Caco-2 (cell line): ENCODE data around the gene EVL. TPM values are rescaled to one million over a fixed set of nuclear protein-coding genes. Genes with fewer than 3 reads are reported as not detected.

Source experiments
- BruUV-seq: library from RNA; stranded (reverse); fragments of 400-500 nt; replicated peaks from 2 replicates; lab custom pipeline; 2021; lab: Mats Ljungman, UMichigan
- CTCF ChIA-PET: fragments of 300-600 bp; sonication (Branson Sonifier 250); formaldehyde crosslinking; loops from one replicate; lab custom pipeline; 2022; ENCODE audit warnings: antibody characterized with exemption; lab: Charles Lee
- POLR2A ChIA-PET: fragments of 300-600 bp; sonication (Branson Sonifier 250); formaldehyde crosslinking; loops from one replicate; lab custom pipeline; 2022; ENCODE audit warnings: antibody characterized with exemption; lab: Charles Lee
- DNase-seq, 2 experiments: peaks; one replicate each; pipeline versions ENCODE4 v3.0.0 to v3.0.0-alpha.2; 2020 to 2022
- H3K27me3 ChIP-seq: replicated peaks from 2 replicates; pipeline ENCODE4 v1.6.0; 2011; ENCODE audit warnings: low read length; ENCODE audit not compliant: control insufficient read depth, insufficient read depth
- H3K36me3 ChIP-seq: 2 replicates; pipeline ENCODE4 v1.5.1; 2011; ENCODE audit warnings: low read length; ENCODE audit not compliant: control insufficient read depth, insufficient read depth
- H3K4me1 ChIP-seq: fragments of 250-450 bp; sonication (Bioruptor Pico); 2 replicates; pipeline ENCODE4 v1.5.1; 2020; ENCODE audit warnings: mild to moderate bottlenecking
- H3K4me3 ChIP-seq: 2 replicates; pipeline ENCODE4 v1.5.1; 2011; ENCODE audit warnings: low read depth, mild to moderate bottlenecking, control low read depth, low read length
- H3K9me3 ChIP-seq: fragments of 250-450 bp; sonication (Bioruptor Pico); 2 replicates; pipeline ENCODE4 v1.5.1; 2020; ENCODE audit warnings: mild to moderate bottlenecking, moderate library complexity
- H3K27ac Mint-ChIP-seq: one replicate; pipeline ENCODE4 v1.8.0; 2022; ENCODE audit warnings: mixed read lengths; ENCODE audit not compliant: unreplicated experiment
- H3K27me3 Mint-ChIP-seq: one replicate; pipeline ENCODE4 v1.8.0; 2022; ENCODE audit warnings: mixed read lengths; ENCODE audit not compliant: insufficient read depth, unreplicated experiment
- H3K36me3 Mint-ChIP-seq: one replicate; pipeline ENCODE4 v1.8.0; 2022; ENCODE audit warnings: mild to moderate bottlenecking, mixed read lengths; ENCODE audit not compliant: insufficient read depth, unreplicated experiment
- H3K4me1 Mint-ChIP-seq: one replicate; pipeline ENCODE4 v1.8.0; 2022; ENCODE audit warnings: low read depth, mixed read lengths; ENCODE audit not compliant: unreplicated experiment
- H3K4me3 Mint-ChIP-seq: one replicate; pipeline ENCODE4 v1.8.0; 2022; ENCODE audit warnings: mild to moderate bottlenecking, moderate library complexity, mixed read lengths; ENCODE audit not compliant: unreplicated experiment
- H3K9me3 Mint-ChIP-seq: one replicate; pipeline ENCODE4 v1.8.0; 2022; ENCODE audit warnings: mixed read lengths; ENCODE audit not compliant: unreplicated experiment
- intact Hi-C: fragments of 100-400 bp; cut with micrococcal nuclease; formaldehyde crosslinking; loops from one replicate; pipeline ENCODE4 v1.10.0; 2022; ENCODE audit not compliant: unreplicated experiment
- total RNA-seq: library from RNA; stranded (reverse); gene quantifications from 2 replicates; pipeline ENCODE4 v1.2.3, GENCODE V29; 2022
- TF ChIP-seq, protein P1 (sequence below), 2 experiments: fragments of 200-600 bp in 1 of 2; IDR thresholded peaks; 1 replicate in 1 of 2; 2 replicates in 1 of 2; pipeline versions ENCODE4 v1.5.1 to v1.8.0; 2011 to 2022; ENCODE audit warnings: antibody characterized with exemption in 1 of 2, control low read depth in 1 of 2, inconsistent platforms in 1 of 2, low read depth in 1 of 2, low read length in 1 of 2, mild to moderate bottlenecking in 1 of 2, moderate library complexity in 1 of 2; ENCODE audit not compliant: insufficient read depth in 1 of 2, severe bottlenecking in 1 of 2, unreplicated experiment in 1 of 2

EVL gene
- total RNA-seq, 1 experiment from 2014 or later, result 14.2 TPM

DNA sequence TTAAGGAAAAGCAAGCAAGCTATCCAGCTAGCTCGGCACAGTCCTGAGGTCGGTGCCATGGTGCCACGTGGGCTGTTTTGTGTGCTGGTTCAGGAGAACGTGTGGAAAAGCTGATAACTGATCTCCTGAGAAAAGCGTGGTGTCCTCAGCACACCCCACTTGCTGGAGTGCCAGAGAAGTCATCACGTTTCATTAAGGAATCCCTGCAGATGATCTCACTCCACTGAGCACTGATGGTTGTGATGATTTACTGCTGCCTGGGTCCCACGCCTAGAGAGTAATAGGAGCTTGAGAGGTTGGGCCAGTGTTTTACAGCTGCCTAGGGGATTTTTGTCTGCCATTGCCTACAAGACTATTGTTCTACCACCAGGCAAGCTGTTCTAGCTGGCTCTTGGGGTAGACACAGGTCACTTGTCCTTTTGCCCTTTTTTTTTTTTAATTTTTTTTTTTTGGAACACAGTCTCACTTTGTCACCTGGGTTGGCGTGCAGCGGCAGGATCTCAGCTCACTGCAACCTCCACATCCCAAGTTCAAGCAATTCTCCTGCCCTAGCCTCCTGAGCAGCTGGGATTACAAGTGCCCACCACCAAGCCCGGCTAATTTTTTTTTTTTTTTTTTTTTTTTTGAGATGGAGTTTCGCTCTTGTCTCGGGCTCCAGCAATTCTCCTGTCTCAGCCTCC is 42.3 kb upstream of the EVL start:
- intact Hi-C loops, result no loop called here
- DNase-seq, result no peak
- peaks cover 34% of the 10 kb centered on the region for H3K4me1 Mint-ChIP-seq
- peaks cover 28% of the 10 kb centered on the region for H3K4me1 ChIP-seq
- TF ChIP-seq, protein P1, sequence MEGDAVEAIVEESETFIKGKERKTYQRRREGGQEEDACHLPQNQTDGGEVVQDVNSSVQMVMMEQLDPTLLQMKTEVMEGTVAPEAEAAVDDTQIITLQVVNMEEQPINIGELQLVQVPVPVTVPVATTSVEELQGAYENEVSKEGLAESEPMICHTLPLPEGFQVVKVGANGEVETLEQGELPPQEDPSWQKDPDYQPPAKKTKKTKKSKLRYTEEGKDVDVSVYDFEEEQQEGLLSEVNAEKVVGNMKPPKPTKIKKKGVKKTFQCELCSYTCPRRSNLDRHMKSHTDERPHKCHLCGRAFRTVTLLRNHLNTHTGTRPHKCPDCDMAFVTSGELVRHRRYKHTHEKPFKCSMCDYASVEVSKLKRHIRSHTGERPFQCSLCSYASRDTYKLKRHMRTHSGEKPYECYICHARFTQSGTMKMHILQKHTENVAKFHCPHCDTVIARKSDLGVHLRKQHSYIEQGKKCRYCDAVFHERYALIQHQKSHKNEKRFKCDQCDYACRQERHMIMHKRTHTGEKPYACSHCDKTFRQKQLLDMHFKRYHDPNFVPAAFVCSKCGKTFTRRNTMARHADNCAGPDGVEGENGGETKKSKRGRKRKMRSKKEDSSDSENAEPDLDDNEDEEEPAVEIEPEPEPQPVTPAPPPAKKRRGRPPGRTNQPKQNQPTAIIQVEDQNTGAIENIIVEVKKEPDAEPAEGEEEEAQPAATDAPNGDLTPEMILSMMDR (IDR thresholded peaks at IDR 0.05; ENCODE audit: insufficient read depth in 1 of 2, low read depth in 1 of 2, low read length in 1 of 2, severe bottlenecking in 1 of 2, unreplicated experiment in 1 of 2), result no peak
- H3K9me3 ChIP-seq, result no peaks in the 10 kb centered on the region
- no peaks in the 10 kb centered on the region for H3K27me3 ChIP-seq
- ChIA-PET CTCF (interaction anchor here (0.6 kb wide), 1 partner anchor 362 kb away, joined by 4 read pairs; no protein-coding TSS in a partner anchor), POLR2A (interaction anchor here (0.5 kb wide), 1 partner anchor 136 kb away, joined by 4 read pairs; the partner anchor contains the start of gene DEGS2)
- no peak overlapping the region for H3K27ac Mint-ChIP-seq
- H3K4me3 Mint-ChIP-seq, result no peak overlapping the region
- H3K36me3 ChIP-seq, result no peaks in the 10 kb centered on the region
- H3K36me3 Mint-ChIP-seq, result no peaks in the 10 kb centered on the region
- H3K27me3 Mint-ChIP-seq, result no peaks in the 10 kb centered on the region
- no peaks in the 10 kb centered on the region for H3K9me3 Mint-ChIP-seq
- H3K4me3 ChIP-seq, result no peak overlapping the region
- no TSS peak for BruUV-seq

DNA sequence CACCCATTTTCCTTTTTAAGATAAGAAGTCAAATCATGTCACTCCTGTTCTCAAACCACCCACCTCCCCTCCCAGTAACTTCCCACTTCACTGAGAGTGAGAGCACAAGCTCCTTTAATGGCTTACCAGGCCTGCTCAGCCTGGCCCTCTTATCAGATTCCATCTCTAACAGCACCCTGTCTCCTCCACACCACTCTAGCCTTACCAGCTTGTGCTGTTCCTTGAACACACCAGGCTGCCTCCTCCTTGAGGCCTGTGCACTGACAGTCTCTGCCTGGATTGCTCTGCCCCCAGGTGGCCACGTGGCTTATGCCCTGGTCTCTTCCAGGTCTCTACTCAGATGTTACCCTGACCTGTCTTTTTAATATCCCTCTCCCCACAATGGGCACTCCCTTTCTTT is 40.1 kb upstream of the EVL start:
- TF ChIP-seq, protein P1 (IDR thresholded peaks at IDR 0.05; ENCODE audit: insufficient read depth in 1 of 2, low read depth in 1 of 2, low read length in 1 of 2, severe bottlenecking in 1 of 2, unreplicated experiment in 1 of 2), result peak; percentile 67 to 77
- BruUV-seq, result no TSS peak
- peaks cover 21% of the 10 kb centered on the region for H3K4me1 ChIP-seq
- Mint-ChIP-seq H3K9me3 (no peaks in the 10 kb centered on the region), H3K4me1 (peaks cover 27% of the 10 kb centered on the region), H3K4me3 (no peak overlapping the region), H3K27ac (peak overlapping the region; percentile 12), H3K27me3 (no peaks in the 10 kb centered on the region), H3K36me3 (no peaks in the 10 kb centered on the region)
- intact Hi-C loops, result loop anchor here (1.0 kb wide), 1 partner anchor 43 kb away; no protein-coding TSS in a partner anchor
- H3K36me3 ChIP-seq, result no peaks in the 10 kb centered on the region
- H3K9me3 ChIP-seq, result no peaks in the 10 kb centered on the region
- POLR2A ChIA-PET, result no interaction called here
- H3K27me3 ChIP-seq, result no peaks in the 10 kb centered on the region
- H3K4me3 ChIP-seq, result no peak overlapping the region
- peak; percentile 79 to 82 for DNase-seq
- CTCF ChIA-PET, result interaction anchor here (0.6 to 3.4 kb wide), 7 partner anchors 13 to 168 kb away, joined by 3 to 31 read pairs (median 3); no protein-coding TSS in a partner anchor

DNA sequence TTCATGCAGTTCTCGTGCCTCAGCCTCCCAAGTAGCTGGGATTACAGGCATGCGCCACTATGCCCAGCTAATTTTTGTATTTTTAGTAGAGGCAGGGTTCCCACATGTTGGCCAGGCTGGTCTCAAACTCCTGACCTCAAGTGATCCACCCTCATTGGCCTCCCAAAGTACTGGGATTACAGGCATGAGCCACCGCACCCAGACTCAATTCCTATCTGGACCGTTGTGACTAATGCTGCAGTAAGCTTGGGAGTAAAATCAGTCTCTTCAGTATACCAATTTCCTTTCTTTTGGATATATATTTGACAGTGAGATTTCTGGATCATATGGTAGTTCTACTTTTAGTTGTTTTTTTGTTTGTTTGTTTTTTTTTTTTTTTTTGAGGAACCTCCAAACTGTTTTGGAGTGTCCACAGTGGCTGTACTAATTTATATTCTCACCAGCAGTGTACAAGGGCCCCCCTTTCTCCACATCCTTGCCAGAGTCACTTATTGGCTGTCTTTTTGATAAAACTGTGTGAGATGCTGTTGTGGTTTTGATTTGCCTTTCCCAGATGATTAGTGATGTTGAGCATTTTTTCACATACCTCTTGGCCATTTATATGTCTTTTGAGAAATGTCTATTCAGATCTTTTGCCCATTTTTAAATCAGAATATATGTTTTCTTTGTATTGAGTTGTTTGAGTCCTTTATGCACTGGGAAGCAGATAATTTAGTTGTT is 37.3 kb upstream of the EVL start:
- TF ChIP-seq, protein P1 (IDR thresholded peaks at IDR 0.05; ENCODE audit: insufficient read depth in 1 of 2, low read depth in 1 of 2, low read length in 1 of 2, severe bottlenecking in 1 of 2, unreplicated experiment in 1 of 2), result no peak
- Mint-ChIP-seq H3K36me3 (no peaks in the 10 kb centered on the region), H3K27ac (no peak overlapping the region), H3K4me1 (peaks cover 25% of the 10 kb centered on the region), H3K4me3 (no peak overlapping the region), H3K27me3 (no peaks in the 10 kb centered on the region), H3K9me3 (no peaks in the 10 kb centered on the region)
- POLR2A ChIA-PET, result no interaction called here
- Histone ChIP-seq H3K4me3 (no peak overlapping the region), H3K9me3 (no peaks in the 10 kb centered on the region), H3K4me1 (peaks cover 22% of the 10 kb centered on the region), H3K36me3 (no peaks in the 10 kb centered on the region), H3K27me3 (no peaks in the 10 kb centered on the region)
- intact Hi-C loops, result no loop called here
- DNase-seq, result no peak
- no TSS peak for BruUV-seq
- CTCF ChIA-PET, result no interaction called here
